HCT116 (cell line): Measurements from ENCODE around the gene ACTG2. TPM values are rescaled to one million over a fixed set of nuclear protein-coding genes. Genes with fewer than 3 reads are reported as not detected.

ENCODE experiments used
- ATAC-seq: fragments of 200-7000 bp; cut with Tn5 transposase; 2 replicates; pipeline ENCODE4 v1.9.1; 2020; ENCODE audit warnings: mild to moderate bottlenecking, moderate library complexity
- BruUV-seq: library from RNA; stranded (reverse); fragments of 400-500 nt; replicated peaks from 2 replicates; lab custom pipeline; 2021; lab: Mats Ljungman, UMichigan
- CTCF ChIA-PET: fragments of 300-600 bp; sonication (Branson Sonifier 250); formaldehyde crosslinking; loops from one replicate; lab custom pipeline; 2021; ENCODE audit warnings: antibody characterized with exemption; lab: Charles Lee
- POLR2A ChIA-PET: fragments of 300-600, 350-600 bp; sonication (Branson Sonifier 250); formaldehyde crosslinking; loops from one replicate; lab custom pipeline; 2021; ENCODE audit warnings: antibody characterized with exemption; lab: Charles Lee
- RAD21 ChIA-PET, 2 experiments: fragments of 300-600 bp; sonication (Branson Sonifier 250); formaldehyde crosslinking; loops; one replicate each; lab custom pipeline; 2023; ENCODE audit warnings: low total read pairs in 2 of 2; ENCODE audit not compliant: uncharacterized antibody in 2 of 2, unreplicated experiment in 2 of 2, low non-redundant PET in 1 of 2; lab: Charles Lee
- DNase-seq: peaks from one replicate; pipeline ENCODE4 v3.0.0-alpha.2; 2010; ENCODE audit warnings: low read depth, low spot score
- H2AFZ ChIP-seq: fragments of 200-600 bp; shearing (Covaris generic), sonication (generic); 2 replicates; pipeline ENCODE4 v1.6.1; 2017; ENCODE audit warnings: low read depth, mixed run types, mixed read lengths, antibody characterized with exemption, low read length; ENCODE audit not compliant: poor library complexity, severe bottlenecking
- H3K27ac ChIP-seq: 2 replicates; pipeline ENCODE4 v1.5.1; 2012; ENCODE audit warnings: low read depth, low read length
- H3K27me3 ChIP-seq: fragments of 200-600 bp; sonication (generic); 2 replicates; pipeline ENCODE4 v1.6.1; 2016; ENCODE audit warnings: mixed run types, low read length, mixed read lengths; ENCODE audit not compliant: insufficient read depth
- H3K36me3 ChIP-seq, 2 experiments: fragments of 200-500 bp in 1 of 2; fragments of 200-600 bp in 1 of 2; sonication (Bioruptor generic) in 1 of 2; sonication (generic) in 1 of 2; 2 replicates each; pipeline versions ENCODE4 v1.5.1 to v1.6.1; 2014 to 2016; ENCODE audit warnings: low read length in 2 of 2, inconsistent platforms in 1 of 2, mixed read lengths in 1 of 2, mixed run types in 1 of 2; ENCODE audit not compliant: insufficient read depth in 2 of 2, control insufficient read depth in 1 of 2
- H3K4me1 ChIP-seq, 2 experiments: fragments of 200-600 bp in 1 of 2; sonication (generic) in 1 of 2; 2 replicates each; pipeline versions ENCODE4 v1.5.1 to v1.6.1; 2012 to 2017; ENCODE audit warnings: low read length in 2 of 2, inconsistent platforms in 1 of 2, mild to moderate bottlenecking in 1 of 2, mixed read lengths in 1 of 2, mixed run types in 1 of 2, moderate library complexity in 1 of 2; ENCODE audit not compliant: insufficient read depth in 2 of 2, control insufficient read depth in 1 of 2
- H3K4me2 ChIP-seq: fragments of 200-600 bp; sonication (generic); 2 replicates; pipeline ENCODE4 v1.6.1; 2017; ENCODE audit warnings: mixed run types, low read length, mixed read lengths
- H3K4me3 ChIP-seq, 2 experiments: fragments of 200-600 bp in 1 of 2; sonication (generic) in 1 of 2; replicated peaks in 1 of 2; 2 replicates each; pipeline ENCODE4 v1.5.1; 2011 to 2016; ENCODE audit warnings: low read length in 2 of 2, control low read depth in 1 of 2, low read depth in 1 of 2, mild to moderate bottlenecking in 1 of 2, mixed read lengths in 1 of 2, mixed run types in 1 of 2
- H3K79me2 ChIP-seq: fragments of 200-600 bp; sonication (generic); 2 replicates; pipeline ENCODE4 v1.6.1; 2017; ENCODE audit warnings: mild to moderate bottlenecking, mixed run types, low read length, moderate library complexity, mixed read lengths; ENCODE audit not compliant: insufficient read depth
- H3K9ac ChIP-seq: fragments of 200-600 bp; sonication (generic); 2 replicates; pipeline ENCODE4 v1.6.1; 2016; ENCODE audit warnings: low read length, mixed read lengths
- H3K9me2 ChIP-seq: fragments of 200-600 bp; sonication (generic), shearing (Covaris generic); 2 replicates; pipeline ENCODE4 v1.6.1; 2017; ENCODE audit warnings: mixed run types, mild to moderate bottlenecking, moderate library complexity; ENCODE audit not compliant: insufficient read depth
- H3K9me3 ChIP-seq, 2 experiments: fragments of 200-500 bp in 1 of 2; fragments of 200-600 bp in 1 of 2; sonication (Bioruptor generic) in 1 of 2; sonication (generic) in 1 of 2; 2 replicates each; pipeline ENCODE4 v1.6.1; 2014 to 2017; ENCODE audit warnings: low read length in 2 of 2, mixed read lengths in 2 of 2, inconsistent platforms in 1 of 2, low read depth in 1 of 2, mild to moderate bottlenecking in 1 of 2, mixed run types in 1 of 2, moderate library complexity in 1 of 2; ENCODE audit not compliant: control insufficient read depth in 1 of 2, insufficient read depth in 1 of 2
- H4K20me1 ChIP-seq: fragments of 200-600 bp; sonication (generic), shearing (Covaris generic); 2 replicates; pipeline ENCODE4 v1.6.1; 2017; ENCODE audit warnings: mixed run types, mild to moderate bottlenecking, moderate library complexity; ENCODE audit not compliant: insufficient read depth
- ATF3 ChIP-seq: IDR thresholded peaks from 2 replicates; pipeline ENCODE4 v1.6.1; 2012
- EGR1 ChIP-seq: IDR thresholded peaks from 2 replicates; pipeline ENCODE4 v1.6.1; 2012; ENCODE audit warnings: low read depth
- ELF1 ChIP-seq: IDR thresholded peaks from 2 replicates; pipeline ENCODE4 v1.6.1; 2012; ENCODE audit warnings: low read depth, borderline replicate concordance
- EZH2phosphoT487 ChIP-seq: fragments of 200-600 bp; IDR thresholded peaks from 2 replicates; pipeline ENCODE4 v1.6.1; 2018; ENCODE audit warnings: antibody characterized with exemption, borderline replicate concordance
- RAD21 ChIP-seq: IDR thresholded peaks from 2 replicates; pipeline ENCODE4 v1.6.1; 2012; ENCODE audit warnings: low read depth, mild to moderate bottlenecking
- REST ChIP-seq: IDR thresholded peaks from 2 replicates; pipeline ENCODE4 v1.6.1; 2012; ENCODE audit warnings: low read depth
- SP1 ChIP-seq: IDR thresholded peaks from 2 replicates; pipeline ENCODE4 v1.6.1; 2012; ENCODE audit warnings: low read depth
- YY1 ChIP-seq: IDR thresholded peaks from 2 replicates; pipeline ENCODE4 v1.6.1; 2011; ENCODE audit warnings: low read length, low read depth, moderate library complexity, mild to moderate bottlenecking; ENCODE audit not compliant: insufficient replicate concordance; ENCODE audit errors: extremely low read depth
- intact Hi-C: fragments of 100-400 bp; cut with micrococcal nuclease; formaldehyde crosslinking; loops from 2 replicates; pipeline ENCODE4 v1.10.0; 2022
- total RNA-seq: library from RNA; stranded (reverse); gene quantifications from one replicate; pipeline ENCODE4 v1.2.1, GENCODE V29; 2021; ENCODE audit not compliant: unreplicated experiment

ACTG2 gene
- total RNA-seq, 1 experiment from 2014 or later, result 0.89 TPM

- no peak for ATAC-seq
- no peak overlapping the region for H2AFZ ChIP-seq
- H3K4me2 ChIP-seq, result no peak overlapping the region
- no peak for DNase-seq
- H3K4me3 ChIP-seq, result no peak overlapping the region
- no peak overlapping the region for H3K27ac ChIP-seq
- RAD21 ChIA-PET, result no interaction called here
- H3K9me2 ChIP-seq, result no peaks in the 10 kb centered on the region
- TF ChIP-seq EGR1, result no peak
- no peak for TF ChIP-seq ELF1
- no peak for TF ChIP-seq REST
- TF ChIP-seq EZH2phosphoT487, result no peak
- TF ChIP-seq RAD21, result no peak
- no peak for TF ChIP-seq ATF3
- no peak for TF ChIP-seq SP1
- no peak for TF ChIP-seq YY1
- H3K79me2 ChIP-seq, result peaks cover 99% of the 10 kb centered on the region
- peaks cover 11 to 34% of the 10 kb centered on the region in 2 experiments; a peak in 3 of 4 replicates for H3K36me3 ChIP-seq
- no peaks in the 10 kb centered on the region for H3K9me3 ChIP-seq
- POLR2A ChIA-PET, result no interaction called here
- BruUV-seq, result no TSS peak
- H3K27me3 ChIP-seq, result no peaks in the 10 kb centered on the region
- H3K9ac ChIP-seq, result no peak overlapping the region
- no peaks in the 10 kb centered on the region; a peak in 1 of 4 replicates for H3K4me1 ChIP-seq
- H4K20me1 ChIP-seq, result peaks cover 13% of the 10 kb centered on the region; the same call in 1 of the 2 replicates
- CTCF ChIA-PET, result no interaction called here
- intact Hi-C loops, result no loop called here
Measured at GRCh38 chr2:73938718-73939352, 46.0 kb downstream of the ACTG2 start.
